Breast epithelium (tissue), 4 donors: ENCODE data around the gene SYNE4. TPM values are rescaled to one million over a fixed set of nuclear protein-coding genes. Genes with fewer than 3 reads are reported as not detected.
"Not testable (repeated sequence)": the region's sequence is repeated elsewhere in the genome, so short reads cannot be mapped to it uniquely, and the experiment has no call there.

Experiments used
- DNase-seq, 2 donors: peaks; one replicate each; pipeline ENCODE4 v3.0.0-alpha.2; 2019; ENCODE audit warnings: low spot score in 2 of 2
- H3K27ac ChIP-seq, 2 donors: fragments of 200-600 bp; sonication (generic) in 1 of 2; one replicate each; pipeline ENCODE4 v1.5.1; 2016 to 2019; ENCODE audit warnings: mild to moderate bottlenecking in 1 of 2
- H3K27me3 ChIP-seq, 2 donors: fragments of 200-600 bp; sonication (generic) in 1 of 2; one replicate each; pipeline versions ENCODE4 v1.5.1 to v1.6.0; 2017 to 2019; ENCODE audit warnings: control low read depth in 1 of 2, mild to moderate bottlenecking in 1 of 2
- H3K36me3 ChIP-seq: fragments of 200-600 bp; one replicate; pipeline ENCODE4 v1.5.1; 2019
- H3K4me1 ChIP-seq, 2 donors: fragments of 200-600 bp; sonication (generic); one replicate each; pipeline ENCODE4 v1.5.1; 2016 to 2019; ENCODE audit warnings: control low read depth in 1 of 2
- H3K4me3 ChIP-seq, 3 donors: fragments of 200-600 bp; sonication (generic); 1 replicate in 2 of 3; 2 replicates in 1 of 3; pipeline ENCODE4 v1.5.1; 2016 to 2019; ENCODE audit warnings: mild to moderate bottlenecking in 3 of 3, moderate library complexity in 2 of 3
- H3K9me3 ChIP-seq, 2 donors: fragments of 200-600 bp; sonication (generic) in 1 of 2; one replicate each; pipeline ENCODE4 v1.5.1; 2016 to 2019; ENCODE audit warnings: control low read depth in 1 of 2
- POLR2A ChIP-seq: fragments of 450-650 bp; IDR thresholded peaks from one replicate; pipeline ENCODE4 v1.6.1; 2016; ENCODE audit warnings: antibody characterized with exemption, mild to moderate bottlenecking, moderate library complexity
- POLR2AphosphoS5 ChIP-seq, 3 donors: sonication (generic); formaldehyde crosslinking; IDR thresholded peaks; one replicate each; pipeline ENCODE4 v1.6.1; 2017; ENCODE audit warnings: antibody characterized with exemption in 3 of 3
- intact Hi-C: fragments of 100-400 bp; cut with DNase I; formaldehyde crosslinking; loops from one replicate; pipeline ENCODE4 v1.15.1; 2023; ENCODE audit warnings: low total_unique reads
- total RNA-seq, 3 donors: library from RNA; depleted of rRNA; stranded (reverse); fragments of >200 nt; gene quantifications; one replicate each; pipeline ENCODE4 v1.1.0, GENCODE V29; 2016
- TF ChIP-seq, protein P1 (sequence below), 3 donors: fragments of 450-650 bp; IDR thresholded peaks; one replicate each; pipeline ENCODE4 v1.5.1; 2016 to 2017; ENCODE audit warnings: antibody characterized with exemption in 3 of 3, mild to moderate bottlenecking in 3 of 3, moderate library complexity in 3 of 3

SYNE4 gene
- total RNA-seq, 3 donors from 2014 or later: 0.16 to 15.5 (median 9.5) TPM

DNA sequence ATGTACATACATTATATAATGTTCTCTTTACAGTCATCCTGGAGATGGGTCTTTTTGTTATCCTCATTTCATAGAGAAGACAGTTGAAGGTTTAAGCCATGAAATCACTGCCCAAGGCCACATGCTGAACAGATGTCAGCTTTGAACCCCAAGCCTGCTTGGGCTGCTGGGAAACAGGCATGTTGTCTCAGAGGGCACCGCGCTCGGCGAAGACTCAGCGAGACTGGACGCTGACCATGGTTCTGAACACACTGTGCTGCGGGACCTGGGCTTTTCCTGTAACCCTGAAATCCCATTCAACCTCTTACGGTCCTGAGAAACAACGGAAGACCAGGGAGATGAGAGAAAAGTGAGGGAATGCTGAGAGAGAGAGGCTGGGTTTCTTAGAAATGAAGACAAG, 45.1 kb downstream of the SYNE4 start:
- DNase-seq: no peak
- Histone ChIP-seq H3K4me1 (no peaks in the 10 kb centered on the region), H3K4me3 (no peak overlapping the region), H3K36me3 (no peaks in the 10 kb centered on the region), H3K27me3 (peaks cover 7 to 36% of the 10 kb centered on the region in 2 donors), H3K27ac (no peak overlapping the region), H3K9me3 (no peaks in the 10 kb centered on the region)
- TF ChIP-seq POLR2A (no peak), POLR2AphosphoS5 (IDR thresholded peaks at IDR 0.05) (no peak)
- TF ChIP-seq, protein P1, sequence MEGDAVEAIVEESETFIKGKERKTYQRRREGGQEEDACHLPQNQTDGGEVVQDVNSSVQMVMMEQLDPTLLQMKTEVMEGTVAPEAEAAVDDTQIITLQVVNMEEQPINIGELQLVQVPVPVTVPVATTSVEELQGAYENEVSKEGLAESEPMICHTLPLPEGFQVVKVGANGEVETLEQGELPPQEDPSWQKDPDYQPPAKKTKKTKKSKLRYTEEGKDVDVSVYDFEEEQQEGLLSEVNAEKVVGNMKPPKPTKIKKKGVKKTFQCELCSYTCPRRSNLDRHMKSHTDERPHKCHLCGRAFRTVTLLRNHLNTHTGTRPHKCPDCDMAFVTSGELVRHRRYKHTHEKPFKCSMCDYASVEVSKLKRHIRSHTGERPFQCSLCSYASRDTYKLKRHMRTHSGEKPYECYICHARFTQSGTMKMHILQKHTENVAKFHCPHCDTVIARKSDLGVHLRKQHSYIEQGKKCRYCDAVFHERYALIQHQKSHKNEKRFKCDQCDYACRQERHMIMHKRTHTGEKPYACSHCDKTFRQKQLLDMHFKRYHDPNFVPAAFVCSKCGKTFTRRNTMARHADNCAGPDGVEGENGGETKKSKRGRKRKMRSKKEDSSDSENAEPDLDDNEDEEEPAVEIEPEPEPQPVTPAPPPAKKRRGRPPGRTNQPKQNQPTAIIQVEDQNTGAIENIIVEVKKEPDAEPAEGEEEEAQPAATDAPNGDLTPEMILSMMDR (IDR thresholded peaks at IDR 0.05): no peak
- intact Hi-C loops: no loop called here

- TF ChIP-seq POLR2A (no peak), POLR2AphosphoS5 (IDR thresholded peaks at IDR 0.05) (no peak)
- TF ChIP-seq, protein P1 (IDR thresholded peaks at IDR 0.05): no peak
- no peak overlapping the region for H3K27ac ChIP-seq
- H3K9me3 ChIP-seq: no peaks in the 10 kb centered on the region
- H3K36me3 ChIP-seq: no peaks in the 10 kb centered on the region
- intact Hi-C loops: no loop called here
- no peak for DNase-seq
- H3K27me3 ChIP-seq: peaks cover 7 to 44% of the 10 kb centered on the region in 2 donors
- no peak overlapping the region for H3K4me3 ChIP-seq
- no peaks in the 10 kb centered on the region for H3K4me1 ChIP-seq
Observed at GRCh38 chr19:35960432-35960972, 48.1 kb downstream of the SYNE4 start.

- Histone ChIP-seq H3K36me3 (no peaks in the 10 kb centered on the region), H3K9me3 (no peaks in the 10 kb centered on the region), H3K27ac (no peak overlapping the region), H3K27me3 (peaks cover 7 to 44% of the 10 kb centered on the region in 2 donors), H3K4me1 (no peaks in the 10 kb centered on the region), H3K4me3 (peak overlapping the region in 1 of 3 donors; percentile 45)
- TF ChIP-seq, protein P1 (IDR thresholded peaks at IDR 0.05): no peak
- TF ChIP-seq POLR2A: no peak
- TF ChIP-seq POLR2AphosphoS5 (IDR thresholded peaks at IDR 0.05): no peak
- DNase-seq: no peak
- intact Hi-C loops: no loop called here
Observed at GRCh38 chr19:35959968-35960320, 48.7 kb downstream of the SYNE4 start.

DNA sequence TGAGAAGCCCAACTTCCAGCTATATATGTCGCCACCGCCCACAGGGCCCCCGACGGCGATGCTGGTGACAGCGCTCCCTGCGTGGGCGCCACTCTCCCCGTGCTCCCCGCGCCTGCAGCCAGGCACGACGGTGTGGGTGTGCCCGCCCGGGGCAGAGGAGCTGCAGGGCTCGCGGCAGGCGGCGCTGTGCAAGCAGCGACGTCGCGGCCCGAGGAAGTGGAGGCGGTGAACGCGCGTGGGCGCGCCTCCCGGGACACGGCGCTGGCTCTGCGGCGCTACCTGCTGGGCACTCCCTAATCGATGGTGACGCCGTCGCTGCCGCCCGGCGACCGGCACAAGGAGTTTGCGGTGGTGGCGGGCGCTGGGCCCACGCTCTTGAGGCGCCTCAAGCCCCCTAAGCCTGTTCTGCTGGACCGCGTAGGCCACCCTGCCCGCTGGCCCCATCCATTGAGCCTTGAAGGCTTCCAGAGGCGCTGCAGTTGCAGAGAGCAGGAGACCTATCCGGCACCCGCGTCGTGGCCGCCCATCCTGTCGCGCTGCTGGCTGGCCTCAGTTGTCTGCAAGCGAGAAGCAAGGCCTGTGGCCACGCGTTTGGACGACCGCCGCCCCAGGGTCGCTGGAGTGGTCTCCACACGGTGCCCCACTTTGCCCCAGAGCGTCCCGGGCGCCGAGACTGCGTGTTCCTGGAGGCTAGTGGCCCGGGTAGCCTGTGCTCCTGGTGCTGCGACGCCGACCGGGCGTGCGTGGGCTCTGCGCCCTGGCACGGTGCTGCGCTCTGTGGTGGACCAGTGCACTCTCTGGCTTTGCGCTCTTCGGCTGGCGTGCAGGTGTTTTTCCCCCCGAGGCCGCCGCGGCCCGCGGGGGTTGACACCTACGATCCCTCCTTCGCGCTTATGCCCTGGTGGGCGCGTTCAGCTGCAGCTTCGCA, 49.3 kb downstream of the SYNE4 start:
- Histone ChIP-seq H3K27me3 (peaks cover 7 to 44% of the 10 kb centered on the region in 2 donors), H3K36me3 (no peaks in the 10 kb centered on the region), H3K4me1 (no peaks in the 10 kb centered on the region), H3K27ac (no peak overlapping the region), H3K9me3 (no peaks in the 10 kb centered on the region), H3K4me3 (peak overlapping the region in 2 of 3 donors; percentile 23 to 45)
- DNase-seq: no peak
- intact Hi-C loops: no loop called here
- TF ChIP-seq, protein P1 (IDR thresholded peaks at IDR 0.05): no peak
- TF ChIP-seq POLR2AphosphoS5 (IDR thresholded peaks at IDR 0.05) (no peak), POLR2A (no peak)

DNA sequence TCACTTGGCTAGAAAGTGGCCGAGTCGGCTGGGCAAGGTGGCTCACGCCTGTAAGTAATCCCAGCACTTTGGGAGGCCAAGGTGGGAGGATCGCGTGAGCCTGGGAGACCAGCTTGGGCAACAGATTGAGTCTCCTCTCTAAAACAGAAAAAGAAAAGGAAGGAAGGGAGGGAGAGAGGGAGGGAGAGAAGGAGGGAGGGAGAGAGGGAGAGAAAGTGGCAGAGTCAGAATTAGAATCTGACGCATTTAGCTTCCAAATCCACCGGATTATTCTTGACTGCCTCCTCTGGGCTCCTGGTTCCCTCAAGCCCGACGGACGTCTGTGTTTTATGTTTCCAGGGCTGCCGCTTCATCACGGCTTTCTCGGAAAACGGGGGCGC, 50.0 kb downstream of the SYNE4 start:
- H3K4me1 ChIP-seq: no peaks in the 10 kb centered on the region
- H3K27ac ChIP-seq: no peak overlapping the region
- intact Hi-C loops: no loop called here
- H3K36me3 ChIP-seq: no peaks in the 10 kb centered on the region
- TF ChIP-seq, protein P1 (IDR thresholded peaks at IDR 0.05): no peak
- TF ChIP-seq POLR2AphosphoS5 (IDR thresholded peaks at IDR 0.05) (no peak), POLR2A (no peak)
- no peaks in the 10 kb centered on the region for H3K9me3 ChIP-seq
- no peak for DNase-seq
- H3K27me3 ChIP-seq: peaks cover 7 to 44% of the 10 kb centered on the region in 2 donors
- H3K4me3 ChIP-seq: peak overlapping the region in 1 of 3 donors; percentile 45

DNA sequence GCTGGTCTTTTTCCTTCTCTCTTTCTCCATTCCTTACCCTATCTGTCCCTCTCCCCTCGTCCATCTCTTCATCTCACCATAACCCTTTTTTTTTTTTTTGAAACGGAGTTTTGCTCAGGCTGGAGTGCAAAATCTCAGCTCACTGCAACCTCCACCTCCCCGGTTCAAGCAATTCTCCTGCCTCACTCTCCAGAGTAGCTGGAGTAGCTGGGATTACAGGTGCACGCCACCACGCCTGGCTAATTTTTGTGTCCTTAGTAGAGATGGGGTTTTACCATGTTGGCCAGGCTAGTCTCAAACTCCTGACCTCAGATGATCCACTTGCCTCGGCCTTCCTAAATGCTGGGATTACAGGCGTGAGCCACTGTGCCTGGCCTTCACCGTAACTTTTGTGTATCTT, 51.2 kb downstream of the SYNE4 start:
- H3K4me1 ChIP-seq, H3K4me3 ChIP-seq, intact Hi-C loops, DNase-seq, H3K9me3 ChIP-seq, H3K27ac ChIP-seq, H3K36me3 ChIP-seq: not testable (repeated sequence)
- peaks cover 7 to 37% of the 10 kb centered on the region in 2 donors for H3K27me3 ChIP-seq
